SK-N-MC (cell line): ENCODE data around the gene PRDX6.

Source experiments
- EZH2 ChIP-seq: fragments of 200-600 bp; sonication (generic); IDR thresholded peaks from one replicate; pipeline ENCODE4 v1.6.1; 2017; ENCODE audit warnings: antibody characterized with exemption
- FOXP2 ChIP-seq: optimal IDR thresholded peaks from 2 replicates; pipeline ENCODE3; 2011; ENCODE audit warnings: mild to moderate bottlenecking, moderate library complexity; ENCODE audit not compliant: insufficient read depth; ENCODE audit errors: extremely low read length, control extremely low read depth
- POLR2AphosphoS5 ChIP-seq: IDR thresholded peaks from 2 replicates; pipeline ENCODE4 v1.6.1; 2012; ENCODE audit warnings: mild to moderate bottlenecking, low read depth, low read length, borderline replicate concordance

DNA sequence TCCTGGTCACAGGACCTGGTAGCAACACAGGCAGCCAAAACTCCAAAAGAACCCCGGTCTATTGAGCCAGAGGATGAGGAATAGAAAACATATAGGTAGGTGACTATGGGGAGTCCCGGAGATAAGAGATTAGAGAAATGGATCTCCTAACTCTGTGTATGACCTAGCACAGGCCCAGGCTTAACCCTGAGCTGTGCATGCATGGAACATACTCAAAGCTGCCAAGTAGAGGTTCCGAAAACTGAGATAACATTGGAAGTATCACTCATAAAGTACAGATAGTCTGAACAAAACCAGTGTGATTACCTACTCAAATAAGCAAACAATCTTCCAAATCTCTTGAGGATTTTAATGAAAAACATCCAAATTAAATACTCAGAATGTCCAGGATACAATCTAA lies 31.5 kb upstream of the PRDX6 start:
- no peak for TF ChIP-seq POLR2AphosphoS5
- TF ChIP-seq EZH2, result no peak
- TF ChIP-seq FOXP2, result no peak
